Esophagus muscularis mucosa (tissue), 4 donors: ENCODE data around the gene GALT.

ENCODE experiments used
- CTCF ChIP-seq, 3 experiments: fragments of 200-600 bp in 2 of 3; fragments of 450-650 bp in 1 of 3; sonication (generic) in 2 of 3; IDR thresholded peaks; one replicate each; pipeline ENCODE4 v1.5.1; 2017 to 2019; ENCODE audit warnings: antibody characterized with exemption in 3 of 3, mild to moderate bottlenecking in 2 of 3, moderate library complexity in 1 of 3
- EP300 ChIP-seq: sonication (generic); formaldehyde crosslinking; IDR thresholded peaks from one replicate; pipeline ENCODE4 v1.6.1; 2017; ENCODE audit warnings: antibody characterized with exemption
- POLR2A ChIP-seq: fragments of 450-650 bp; IDR thresholded peaks from one replicate; pipeline ENCODE4 v1.6.1; 2017; ENCODE audit warnings: antibody characterized with exemption, moderate library complexity, mild to moderate bottlenecking, low read depth

GRCh38 chr9:34628656-34629490, 17.6 kb upstream of the GALT start, which contains the start of gene ARID3C:
- TF ChIP-seq POLR2A = no peak
- no peak for TF ChIP-seq EP300
- TF ChIP-seq CTCF (IDR thresholded peaks at IDR 0.05) = no peak
